GM21367 (cell line): ENCODE results near the gene RSF1.
A peak's percentile ranks its signal among the peaks of the same experiment; 100 is the strongest.
"Not testable (repeated sequence)": the region's sequence is repeated elsewhere in the genome, so short reads cannot be mapped to it uniquely, and the experiment has no call there.

ENCODE experiments used
- ATAC-seq: cut with Tn5 transposase; IDR thresholded peaks from one replicate; pipeline ENCODE4 v1.9.1; 2021; ENCODE audit not compliant: unreplicated experiment

The RSF1 gene

DNA sequence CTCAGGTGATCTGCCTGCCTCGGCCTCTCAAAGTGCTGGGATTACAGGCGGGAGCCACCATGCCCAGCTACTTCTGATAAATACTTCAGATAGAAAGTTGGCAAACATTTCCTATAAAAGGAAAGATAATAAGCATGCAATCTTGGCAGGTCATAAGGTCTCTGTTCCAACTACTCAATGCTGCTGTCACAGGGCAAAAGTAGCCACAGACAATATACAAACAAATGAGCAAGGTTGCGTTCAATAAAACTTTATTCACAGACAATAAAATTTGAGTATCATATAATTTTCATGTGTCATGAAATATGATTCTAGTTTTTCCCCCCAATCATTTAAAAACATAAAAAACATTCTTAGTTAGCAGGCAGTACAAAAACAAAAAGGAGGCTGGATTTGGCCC lies 129.9 kb downstream of the RSF1 start:
- no peak for ATAC-seq

DNA sequence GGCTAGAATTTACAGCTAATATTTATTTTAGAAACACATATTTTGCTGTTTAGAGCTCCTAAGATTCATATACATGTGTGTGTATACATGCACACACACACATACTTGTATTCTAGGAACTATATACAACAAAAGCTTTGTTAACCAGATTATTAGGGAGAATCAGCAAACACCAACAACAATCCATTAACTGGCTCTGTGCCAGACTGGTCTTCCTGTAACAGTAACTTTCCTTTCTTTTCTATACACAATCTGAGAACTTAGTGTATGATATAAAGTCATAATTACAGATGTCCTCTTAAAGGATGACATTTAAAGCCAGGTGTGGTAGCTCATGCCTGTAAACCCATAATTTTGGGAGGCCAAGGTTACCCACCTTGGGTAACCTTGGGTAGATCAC lies 133.4 kb downstream of the RSF1 start:
- no peak for ATAC-seq

DNA sequence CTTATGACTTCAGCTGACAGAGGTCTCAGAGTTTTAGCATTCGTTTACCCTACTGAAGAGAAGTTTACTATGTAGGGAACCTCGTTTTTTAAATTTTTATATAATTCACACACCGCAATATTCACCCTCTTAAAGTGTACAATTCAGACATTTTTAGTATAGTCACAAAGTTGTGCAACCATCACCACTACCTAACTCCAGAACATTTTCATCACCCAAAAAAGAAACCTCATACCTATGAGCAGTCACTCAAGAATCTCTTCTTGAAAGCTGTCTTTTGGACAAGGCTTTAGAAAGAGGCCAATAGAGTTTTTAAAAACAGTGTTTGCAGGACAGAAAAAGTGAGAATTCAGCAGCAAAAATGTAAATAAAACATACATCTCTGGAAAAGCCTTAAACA lies 143.4 kb downstream of the RSF1 start:
- no peak for ATAC-seq

DNA sequence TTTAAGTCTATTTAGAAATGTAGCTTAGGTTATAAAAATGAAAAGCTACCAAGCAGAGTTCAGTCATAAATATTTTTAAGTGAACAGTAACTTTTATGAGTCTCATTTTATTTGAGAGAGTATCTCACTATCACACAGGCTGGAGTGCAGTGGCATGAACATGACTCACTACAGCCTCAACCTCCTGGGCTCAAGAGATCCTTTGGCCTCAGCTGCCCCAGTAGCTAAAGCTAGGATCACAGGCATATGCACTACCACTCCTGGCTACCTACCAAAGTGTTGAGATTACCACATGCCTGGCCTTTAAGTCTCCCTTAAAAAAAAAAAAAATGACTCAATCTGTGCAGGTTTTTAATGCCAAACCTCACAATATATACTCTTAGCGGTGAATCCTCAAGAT lies 148.3 kb downstream of the RSF1 start:
- no peak for ATAC-seq

DNA sequence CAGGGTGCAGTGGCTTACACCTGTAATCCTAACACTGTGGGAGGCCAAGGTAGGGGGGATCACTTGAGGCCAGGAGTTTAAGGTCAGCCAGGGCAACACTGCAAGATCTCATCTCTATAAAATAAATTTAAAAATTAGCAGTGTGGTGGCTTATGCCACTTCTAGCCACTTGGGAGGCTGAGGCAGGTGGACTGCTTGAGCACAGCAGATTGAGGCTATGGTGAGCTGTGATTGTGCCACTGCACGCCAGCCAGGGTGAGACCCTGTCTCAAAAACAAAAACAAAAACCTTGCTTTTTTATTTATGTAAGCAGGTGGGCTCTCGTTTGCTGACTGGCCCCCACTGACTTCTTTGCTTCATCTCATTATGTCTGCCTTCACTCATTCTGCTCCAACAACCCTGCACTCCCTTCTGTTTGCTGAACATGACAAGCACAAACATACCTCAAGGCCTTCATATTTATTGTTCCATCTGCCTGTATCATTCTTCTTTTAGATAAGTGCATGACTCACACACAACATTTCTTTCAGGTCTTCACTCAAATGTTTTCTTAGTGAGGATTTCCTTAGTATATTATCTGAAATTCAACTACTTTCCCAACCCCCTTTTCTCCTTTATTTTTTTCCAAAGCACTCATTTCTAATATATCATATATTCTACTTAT lies 150.5 kb downstream of the RSF1 start:
- ATAC-seq, result no peak

DNA sequence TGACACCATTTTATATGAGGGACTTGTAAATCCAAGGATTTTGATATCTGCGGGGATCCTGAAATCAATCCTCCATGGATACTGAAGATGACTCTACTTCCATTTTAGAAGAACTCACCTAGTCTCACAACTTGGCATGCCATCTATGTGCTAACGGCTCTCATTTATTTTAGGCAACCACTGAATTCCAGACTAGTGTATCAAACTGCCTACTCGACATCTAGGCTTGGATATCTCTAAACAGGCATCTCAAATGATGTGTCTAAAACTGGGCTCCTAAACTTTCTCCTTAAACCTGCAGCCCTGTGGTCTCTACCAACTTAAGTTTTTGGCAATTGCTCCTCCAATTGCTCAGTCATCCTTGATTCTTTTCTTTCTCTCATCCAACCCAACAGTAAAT lies 151.8 kb downstream of the RSF1 start:
- no peak for ATAC-seq

DNA sequence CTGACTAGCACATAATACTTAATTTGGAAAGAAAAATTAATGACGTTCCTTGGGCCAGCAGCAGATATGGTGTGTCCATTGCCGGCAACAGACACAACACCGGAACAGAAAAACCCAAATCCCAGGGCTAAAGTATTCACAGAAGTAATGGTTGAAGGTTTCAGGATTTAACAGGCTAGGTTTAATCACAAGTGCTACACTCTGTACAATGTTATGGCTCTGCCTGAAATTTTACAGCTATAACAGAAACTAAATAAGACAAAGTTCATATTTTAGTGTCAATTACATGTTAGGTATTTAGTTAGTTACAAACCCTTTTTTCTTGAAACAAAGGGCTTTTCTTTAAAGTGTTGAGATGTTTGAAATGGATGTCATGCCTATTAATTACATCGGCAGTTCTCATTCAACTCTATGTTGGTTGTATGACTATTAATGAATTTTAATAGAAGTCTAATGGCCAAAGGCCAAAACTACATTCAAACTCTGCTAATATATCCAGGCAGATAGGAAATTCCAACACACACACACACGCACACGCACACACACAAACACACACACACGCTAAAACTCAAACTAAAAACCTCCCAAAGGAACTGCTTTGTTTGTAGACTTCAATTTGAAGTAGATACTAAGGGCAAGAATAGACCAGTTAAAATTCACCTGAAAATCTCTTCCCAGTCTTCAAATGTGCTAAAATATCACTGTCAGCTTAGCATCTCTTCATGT lies 155.1 kb downstream of the RSF1 start:
- no peak for ATAC-seq

DNA sequence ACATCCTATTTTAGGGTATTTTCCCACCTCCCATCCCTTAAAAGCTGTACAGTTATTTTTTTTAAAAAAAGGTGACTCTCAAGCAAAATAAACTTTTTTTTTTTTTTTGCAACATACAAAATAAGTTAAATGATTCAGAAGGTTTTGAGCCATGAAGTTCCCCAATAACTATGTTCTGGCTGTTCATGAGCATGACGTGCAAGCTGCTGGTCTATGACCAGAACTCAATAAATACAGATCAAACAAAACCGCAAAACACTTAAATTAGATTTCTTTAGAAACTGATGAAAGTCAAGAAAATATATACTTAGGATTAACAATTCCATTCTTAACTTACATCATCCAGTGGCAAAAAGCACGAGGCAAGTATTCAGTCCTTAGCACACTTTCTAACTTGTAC lies 158.9 kb downstream of the RSF1 start:
- no peak for ATAC-seq

DNA sequence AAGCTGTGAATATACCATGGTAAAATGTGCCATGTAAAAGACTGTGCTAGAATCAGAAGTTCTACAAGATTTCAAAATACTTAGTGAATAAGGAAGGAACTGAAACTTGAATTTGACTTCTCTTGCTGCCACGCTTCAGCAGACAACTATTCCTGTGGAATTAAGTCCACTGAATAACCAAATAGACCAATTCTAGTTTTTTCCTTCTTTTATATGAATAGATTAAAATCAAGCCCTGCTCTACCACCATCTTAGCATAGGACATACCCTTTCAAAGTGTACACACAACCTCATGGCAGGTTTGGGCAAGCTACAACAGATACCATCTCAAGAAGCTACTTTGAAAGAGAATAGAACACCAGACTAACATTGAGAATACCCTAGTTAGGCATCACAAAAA lies 159.6 kb downstream of the RSF1 start:
- no peak for ATAC-seq

DNA sequence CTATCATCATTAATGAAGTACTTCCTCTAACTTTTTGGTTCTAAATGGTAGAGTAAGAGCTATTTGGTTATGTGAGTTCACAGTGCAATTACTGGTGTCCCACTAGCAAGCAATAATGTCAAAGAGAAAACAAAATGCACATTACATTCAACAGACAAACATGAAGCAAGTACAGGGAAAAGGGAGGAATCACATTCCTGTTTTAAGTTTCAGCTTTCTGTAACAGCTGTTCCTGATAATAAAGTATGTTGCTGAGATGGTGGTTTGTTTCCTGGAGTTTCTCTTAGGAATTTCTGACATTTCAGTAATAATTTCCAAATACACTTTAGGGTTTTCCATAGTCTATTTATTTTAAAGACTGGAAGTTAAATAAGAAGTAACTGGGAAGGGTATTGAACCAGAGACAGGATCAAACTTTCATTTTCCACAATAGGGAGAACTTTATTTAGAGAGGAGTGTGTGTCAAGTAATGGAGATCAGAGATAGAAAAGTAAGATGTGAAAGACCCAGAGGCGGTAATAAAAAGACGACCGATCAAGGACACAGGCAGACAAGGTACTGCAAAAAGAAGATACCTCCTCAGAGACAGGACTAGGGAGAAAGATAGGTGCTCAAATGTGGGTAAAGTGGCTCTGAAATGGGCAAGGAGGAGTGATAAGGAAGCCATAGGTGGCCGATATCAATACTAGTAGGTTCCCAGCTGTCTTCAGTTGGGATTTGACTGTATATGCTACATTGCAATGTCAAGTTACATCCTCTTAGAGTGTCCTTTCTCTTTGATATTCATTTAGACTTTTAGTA lies 162.1 kb downstream of the RSF1 start:
- no peak for ATAC-seq

DNA sequence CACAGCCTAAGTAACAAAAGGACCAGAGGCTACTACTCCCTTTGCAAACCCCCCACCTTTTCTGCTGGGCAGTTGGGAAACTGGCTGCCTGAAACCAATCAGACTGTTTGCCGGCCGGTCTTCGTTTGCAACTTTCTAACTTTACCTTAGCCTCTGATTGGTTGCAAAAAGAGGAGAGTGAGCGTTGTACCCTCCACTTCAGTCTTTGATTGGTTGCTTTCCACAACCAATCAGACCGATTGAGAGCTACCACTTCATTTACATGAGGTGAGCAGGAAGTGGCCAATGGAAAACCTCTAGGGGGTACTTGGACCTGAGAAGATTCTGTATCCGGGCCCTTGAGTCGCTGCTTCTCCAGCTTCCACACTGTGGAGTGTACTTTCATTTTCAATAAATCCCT lies 164.2 kb downstream of the RSF1 start:
- no peak for ATAC-seq

DNA sequence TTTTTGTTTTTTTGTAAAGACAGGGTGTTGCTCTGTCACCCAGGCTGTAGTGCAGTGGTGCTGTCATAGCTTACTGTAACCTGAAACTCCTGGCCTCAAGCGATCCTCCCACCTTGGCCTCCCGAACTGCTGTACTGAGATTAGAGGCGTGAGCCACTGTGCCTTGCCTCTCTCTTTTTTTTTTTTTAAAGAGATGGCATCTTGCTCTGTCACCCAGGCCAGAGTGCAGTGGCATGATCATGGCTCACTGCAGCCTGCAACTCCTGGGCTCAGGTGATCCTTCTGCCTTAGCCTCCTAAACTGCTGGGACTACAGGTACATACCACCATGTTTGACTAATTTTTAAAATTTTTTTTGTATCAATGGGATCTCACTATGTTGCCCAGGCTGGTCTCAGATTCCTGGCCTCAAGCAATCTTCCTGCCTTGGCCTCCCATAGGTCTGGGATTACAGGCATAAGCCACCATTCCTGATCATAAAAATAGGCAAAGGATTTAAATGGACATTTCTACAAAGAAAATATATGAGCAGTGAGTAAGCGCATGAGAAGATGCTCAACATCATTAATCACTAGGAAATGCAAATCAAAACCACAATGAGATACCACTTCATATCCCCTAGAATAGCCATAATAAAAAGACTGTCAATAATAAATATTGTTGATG lies 165.6 kb downstream of the RSF1 start:
- no peak for ATAC-seq

DNA sequence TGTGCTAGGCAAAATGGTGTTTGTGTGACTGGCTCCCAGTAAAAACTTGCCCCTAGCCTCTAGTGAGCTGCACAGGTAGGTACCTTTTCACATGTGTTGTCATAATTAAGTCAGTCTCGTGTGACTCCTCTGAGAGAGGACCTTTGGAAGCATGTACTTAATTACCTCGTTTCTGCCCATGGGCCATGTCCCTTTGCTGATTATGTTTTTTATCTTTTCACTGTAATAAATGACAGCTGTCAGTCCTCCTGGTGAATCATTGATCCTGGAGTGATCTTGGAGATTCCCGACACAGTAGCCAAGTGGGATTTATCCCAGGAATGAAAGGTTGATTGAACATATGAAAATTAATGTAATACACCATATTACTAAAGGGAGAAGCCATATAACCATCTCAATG lies 170.4 kb downstream of the RSF1 start:
- ATAC-seq, result no peak

DNA sequence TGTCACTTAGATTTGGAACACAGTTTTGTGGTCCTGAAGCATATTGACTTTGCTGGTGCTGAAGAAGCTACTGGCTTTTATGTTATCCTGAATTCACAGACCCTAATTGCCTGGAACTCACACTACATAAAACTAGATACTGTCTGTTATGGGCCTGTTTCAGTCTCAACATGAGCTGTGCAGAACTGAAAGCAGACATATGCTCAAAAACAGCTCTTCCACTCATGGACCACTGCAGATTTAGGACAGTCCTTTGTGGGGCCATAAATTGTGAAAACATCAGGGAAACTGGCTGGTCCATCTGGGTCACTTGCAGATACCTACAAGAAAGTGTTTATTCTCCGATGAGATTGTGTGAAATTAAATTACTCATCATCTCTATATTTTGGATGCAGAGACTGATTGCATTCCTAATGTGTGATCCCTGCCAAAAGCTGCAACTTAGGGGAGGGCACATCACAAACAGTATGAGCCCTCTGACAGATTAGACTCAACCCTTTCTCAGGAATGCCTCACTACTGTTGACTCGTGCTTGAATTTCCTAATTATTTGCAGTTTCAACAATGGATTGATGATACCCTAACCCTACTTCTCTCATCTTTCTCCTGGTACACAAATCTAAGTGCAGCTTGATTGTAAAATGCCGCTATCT lies 172.7 kb downstream of the RSF1 start:
- ATAC-seq, result no peak

DNA sequence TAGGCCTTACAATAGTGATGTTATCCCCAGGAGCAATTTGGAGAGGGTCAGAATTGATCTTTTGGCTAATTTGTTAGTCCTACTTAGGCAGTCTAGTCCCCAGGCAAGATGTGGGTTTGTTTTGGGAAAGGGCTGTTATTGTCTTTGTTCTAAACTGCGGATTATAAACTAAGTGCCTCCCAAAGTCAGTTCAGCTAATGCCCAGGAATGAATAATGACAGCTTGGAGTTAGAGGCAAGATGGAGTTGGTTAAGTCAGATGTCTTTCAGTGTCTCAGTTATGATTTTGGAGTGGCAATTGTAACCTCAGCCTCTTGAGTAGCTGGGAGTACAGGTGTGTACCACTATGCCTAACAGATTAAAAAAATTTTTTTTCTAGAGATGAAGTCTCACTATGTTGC lies 175.6 kb downstream of the RSF1 start:
- no peak for ATAC-seq

DNA sequence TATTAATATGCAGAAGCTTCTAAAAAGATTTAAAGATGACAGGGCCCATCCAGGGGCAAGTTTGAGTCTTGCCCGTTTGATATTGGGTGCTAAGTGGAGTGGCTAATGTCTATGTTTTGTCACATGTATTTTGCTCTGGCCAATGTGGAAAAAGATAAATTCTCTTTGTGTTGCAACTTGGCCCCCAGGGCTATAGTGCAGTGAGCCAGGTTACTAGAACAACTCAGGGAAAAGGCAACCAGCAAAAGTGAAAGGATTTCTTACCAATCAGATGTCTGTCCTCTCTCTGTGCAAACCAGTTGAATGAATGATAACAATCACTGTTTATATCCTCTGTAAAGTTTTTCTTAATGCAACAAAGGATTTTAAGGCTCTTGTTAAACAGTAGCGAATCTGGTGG lies 178.3 kb downstream of the RSF1 start:
- no peak for ATAC-seq

DNA sequence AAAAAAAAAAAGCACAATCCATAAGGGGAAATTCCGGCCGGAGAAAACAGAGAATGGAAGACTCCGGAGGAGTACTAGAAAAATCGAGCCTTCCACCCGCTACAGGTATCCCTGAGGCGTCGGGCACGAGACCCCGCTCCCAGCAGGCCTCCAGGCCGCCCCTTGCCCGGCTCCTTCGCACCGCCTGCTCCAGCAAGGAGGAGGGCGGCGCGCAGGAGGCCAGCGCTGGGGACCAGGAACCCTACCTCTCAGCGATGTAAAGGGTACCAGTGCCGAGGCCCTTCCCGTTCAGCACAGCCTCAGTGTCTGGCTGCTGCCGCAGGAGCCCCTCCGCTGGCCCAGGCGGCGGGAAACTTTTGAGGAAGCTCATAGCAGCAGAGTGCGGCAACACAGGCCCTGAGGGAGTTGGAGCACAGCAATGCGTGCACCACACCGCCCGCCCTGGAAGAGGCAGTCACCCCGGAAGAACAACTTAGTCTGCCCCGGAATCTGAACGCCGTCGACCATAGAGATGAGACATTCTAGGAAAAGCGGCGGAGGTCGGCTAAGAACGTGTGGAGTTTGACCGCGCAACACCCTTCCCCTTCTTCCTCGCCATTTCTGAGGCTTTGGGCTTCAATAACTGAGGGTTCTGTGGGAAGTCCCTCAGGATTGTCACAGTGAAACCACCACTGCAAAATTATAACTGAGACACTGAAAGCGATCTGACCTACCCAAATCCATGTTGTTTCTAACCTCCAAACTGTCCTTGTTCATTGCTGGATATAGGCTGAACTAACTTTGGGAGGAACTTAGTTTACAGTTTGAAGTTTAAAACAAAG lies 183.0 kb downstream of the RSF1 start, which contains the start of gene CLNS1A:
CLNS1A (minus strand) TSS at position 450 of the 821 bp plus-strand sequence; CDS start at position 370, 80 bp downstream.
- ATAC-seq, result peak; percentile 92

DNA sequence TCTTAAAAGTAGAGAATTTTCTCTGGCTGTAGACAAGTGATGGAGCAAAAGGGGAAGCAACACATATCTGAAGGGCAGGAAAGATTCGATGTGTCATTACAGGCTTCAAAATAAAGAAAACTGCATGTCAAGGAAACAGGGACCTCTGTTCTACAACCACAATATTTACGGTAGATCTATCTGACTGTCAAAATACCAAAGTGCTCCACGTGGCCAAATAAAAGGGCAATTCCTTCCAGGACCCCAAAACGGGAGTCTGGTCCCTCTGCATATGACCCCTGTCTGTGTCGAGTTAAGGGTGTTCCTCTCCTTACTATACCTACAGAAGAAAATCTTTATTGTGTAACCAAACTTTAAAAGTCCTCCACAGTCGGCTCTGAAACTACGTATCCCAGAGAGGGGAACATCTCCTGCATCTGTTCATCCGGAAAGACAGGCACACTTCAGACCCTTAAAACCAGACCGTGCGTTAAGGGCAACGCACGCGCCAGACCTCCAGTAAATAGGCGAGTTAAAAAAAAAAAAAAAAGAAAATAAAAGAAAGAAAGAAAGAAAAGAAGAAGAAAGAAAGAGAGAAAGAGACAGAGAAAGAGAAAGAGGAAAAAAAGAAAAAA lies 183.7 kb downstream of the RSF1 start:
- ATAC-seq, result no peak

DNA sequence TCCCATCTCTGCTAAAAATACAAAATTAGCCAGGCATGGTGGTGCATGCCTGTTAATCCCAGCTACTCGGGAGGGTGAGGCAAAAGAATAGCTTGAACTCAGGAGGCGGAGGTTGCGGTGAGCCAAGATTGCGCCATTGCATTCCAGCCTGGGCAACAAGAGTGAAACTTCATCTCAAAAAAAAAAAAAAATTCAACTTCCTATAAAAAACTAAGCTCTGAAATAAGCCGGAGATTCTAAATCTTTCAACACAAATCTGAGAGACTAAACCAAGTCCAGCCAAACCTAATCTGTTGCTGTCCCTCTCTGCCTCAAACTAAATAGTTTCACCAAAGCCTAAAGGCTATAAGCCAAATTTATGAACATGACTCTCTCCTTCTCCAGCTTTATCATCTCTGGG lies 186.6 kb downstream of the RSF1 start:
- not testable (repeated sequence) for ATAC-seq
